Measurements from ENCODE around the gene HES2. TPM values are rescaled to one million over a fixed set of nuclear protein-coding genes. Genes with fewer than 3 reads are reported as not detected.

HES2 gene
- total and polyA plus RNA-seq, 9 of the 15 experiments (the other 6 are each of a cell fraction or from before 2014, with no cell fraction given) = 0.05 to 0.18 (median 0.07) TPM; not detected in 4

GRCh38 chr1:6447016-6447817 is 27.5 kb upstream of the HES2 start (continued):
- no peak for TF ChIP-seq ZBTB11 (CRISPR knock-in tag; IDR thresholded peaks at IDR 0.05)
- TF ChIP-seq RNF219 (CRISPR knock-in tag; IDR thresholded peaks at IDR 0.05) = no peak
- no peak for TF ChIP-seq NR1H2 (CRISPR knock-in tag; IDR thresholded peaks at IDR 0.05)
- no peak for TF ChIP-seq CEBPG (CRISPR knock-in tag; IDR thresholded peaks at IDR 0.05)
- no peak for TF ChIP-seq CEBPG (tag; conservative IDR thresholded peaks at IDR 0.05 in 1 of 2, IDR thresholded peaks at IDR 0.05 in 1 of 2)
- TF ChIP-seq GTF2E2 (tag; IDR thresholded peaks at IDR 0.05) = no peak
- TF ChIP-seq CHD7 (IDR thresholded peaks at IDR 0.05; ENCODE audit: low read depth, low read length) = no peak

Data from K562 (cell line).